NCI-H460 (cell line): ENCODE data around the gene ABHD17C. TPM values are rescaled to one million over a fixed set of nuclear protein-coding genes. Genes with fewer than 3 reads are reported as not detected.

Experiments
- DNase-seq: peaks from one replicate; pipeline ENCODE4 v3.0.0-alpha.2; 2016; ENCODE audit warnings: low read depth; ENCODE audit errors: extremely low read depth
- total RNA-seq: library from RNA; depleted of rRNA; stranded (reverse); fragments of >200 nt; shearing (Covaris generic); gene quantifications from 2 replicates; pipeline ENCODE4 v1.2.3, GENCODE V29; 2014

Gene ABHD17C
- total RNA-seq, 1 experiment from 2014 or later = 6.7 TPM

DNA sequence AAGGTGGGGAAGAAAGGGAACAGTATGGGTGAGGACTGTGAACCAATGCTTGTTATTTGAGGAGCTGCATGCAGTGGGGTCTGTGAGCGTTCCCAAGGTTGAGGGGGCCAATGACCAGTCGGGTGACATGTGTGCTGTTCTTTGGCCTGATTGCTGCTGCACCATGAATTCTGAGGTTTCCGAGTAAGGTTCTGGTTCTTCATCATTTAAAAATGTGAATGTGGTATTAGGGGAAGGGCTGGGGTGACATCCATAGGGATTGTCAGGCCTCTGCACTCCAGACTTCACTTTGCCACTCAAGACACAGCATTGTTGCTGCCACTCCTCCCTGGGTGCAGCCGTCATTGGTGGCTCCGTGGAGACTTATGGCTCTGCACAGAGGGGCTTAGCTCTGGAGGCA is 32.5 kb downstream of the ABHD17C start:
- DNase-seq = no peak

DNA sequence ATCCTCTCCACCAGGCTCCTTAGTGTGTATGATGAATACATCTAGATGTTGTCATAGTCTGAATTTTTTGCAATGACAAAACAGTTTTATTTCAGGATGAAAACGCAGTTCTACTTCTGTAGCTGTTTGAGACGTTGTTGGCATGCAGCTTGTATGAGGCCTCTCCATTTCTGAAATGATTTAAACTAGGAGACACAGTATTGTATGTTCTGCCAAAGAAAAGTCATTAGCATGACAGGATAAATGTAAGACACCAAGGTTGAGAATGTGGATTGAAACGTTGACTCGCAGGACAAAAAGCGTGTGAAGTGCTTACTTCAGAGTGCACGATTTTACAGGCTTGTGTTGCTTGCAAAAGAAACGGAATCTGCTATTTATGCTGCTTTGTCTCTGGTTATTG is 35.3 kb downstream of the ABHD17C start:
- DNase-seq = no peak

DNA sequence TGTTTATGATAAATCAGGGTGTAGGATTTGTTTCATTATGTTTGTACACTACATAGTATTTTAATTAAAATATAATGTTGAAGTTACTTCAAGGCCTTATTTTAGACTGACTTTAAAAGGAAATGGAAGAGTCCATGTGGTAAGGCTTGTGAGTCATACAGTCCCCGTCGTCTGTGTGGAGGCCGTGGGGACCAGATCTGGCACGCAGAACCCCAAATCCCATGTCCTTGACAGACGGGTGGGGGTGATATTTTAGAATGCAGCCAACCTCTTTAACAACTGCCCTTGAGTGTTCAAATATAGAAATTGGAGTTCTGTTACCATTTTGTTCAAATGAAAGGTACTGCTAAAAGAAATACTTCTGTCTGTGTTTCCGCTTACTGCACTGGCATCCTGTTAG is 35.8 kb downstream of the ABHD17C start:
- no peak for DNase-seq

DNA sequence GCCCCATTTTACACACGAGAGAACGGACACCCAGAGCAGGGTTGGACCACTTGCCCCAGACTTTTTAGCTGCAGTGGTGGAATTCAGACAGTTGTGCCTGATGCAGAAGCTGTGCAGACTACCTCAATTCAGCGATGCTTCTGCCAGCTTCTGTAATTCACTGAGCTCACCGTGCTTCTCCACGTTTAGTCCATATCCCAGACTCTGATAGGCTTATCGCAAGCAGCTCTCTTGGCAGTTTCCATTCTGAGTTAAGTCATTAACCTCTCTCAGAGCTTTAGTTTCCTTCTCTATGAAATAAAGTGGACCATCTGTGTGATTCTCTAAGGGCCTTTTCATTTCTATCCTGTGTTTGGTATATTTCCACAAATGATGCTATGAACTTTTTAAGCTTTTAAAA is 37.1 kb downstream of the ABHD17C start:
- DNase-seq = no peak

DNA sequence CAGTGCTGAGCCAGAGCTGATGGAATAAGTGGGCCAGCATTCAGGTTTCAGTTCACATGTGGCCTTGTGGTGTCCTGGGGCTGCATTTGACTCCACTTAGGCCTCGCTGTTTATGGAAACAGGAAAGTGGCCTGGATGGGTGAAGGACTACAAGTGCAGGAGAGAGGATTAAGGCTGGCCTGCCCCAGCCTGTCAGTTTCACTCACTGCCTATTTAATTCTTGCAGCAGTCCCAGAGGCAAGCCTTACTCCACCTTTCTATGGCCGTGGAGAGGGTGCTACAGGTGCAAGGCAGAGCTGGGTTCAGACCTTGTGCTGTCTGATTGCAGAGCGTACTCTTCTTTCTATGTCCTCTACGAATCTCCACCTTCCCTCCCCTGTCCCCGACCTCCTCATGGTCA is 37.7 kb downstream of the ABHD17C start:
- no peak for DNase-seq

DNA sequence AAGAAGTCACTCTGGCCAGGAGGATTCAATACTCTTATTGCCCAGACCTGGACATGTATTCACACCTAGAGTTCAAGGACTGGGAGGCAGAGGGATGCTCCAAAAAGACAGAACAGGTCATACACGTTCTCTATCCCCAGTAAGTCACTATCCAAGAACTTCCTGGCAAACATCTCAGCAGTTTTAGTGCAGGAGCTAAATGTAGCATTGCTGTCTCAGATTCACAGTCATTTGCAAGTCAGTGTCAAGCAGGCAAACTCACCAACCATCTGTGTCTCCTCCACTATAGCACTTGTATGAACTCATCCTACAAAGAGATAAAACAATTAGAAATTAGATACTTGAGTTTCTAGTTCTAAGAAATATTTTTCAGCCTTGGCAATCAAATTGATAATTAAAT is 38.4 kb downstream of the ABHD17C start:
- no peak for DNase-seq

DNA sequence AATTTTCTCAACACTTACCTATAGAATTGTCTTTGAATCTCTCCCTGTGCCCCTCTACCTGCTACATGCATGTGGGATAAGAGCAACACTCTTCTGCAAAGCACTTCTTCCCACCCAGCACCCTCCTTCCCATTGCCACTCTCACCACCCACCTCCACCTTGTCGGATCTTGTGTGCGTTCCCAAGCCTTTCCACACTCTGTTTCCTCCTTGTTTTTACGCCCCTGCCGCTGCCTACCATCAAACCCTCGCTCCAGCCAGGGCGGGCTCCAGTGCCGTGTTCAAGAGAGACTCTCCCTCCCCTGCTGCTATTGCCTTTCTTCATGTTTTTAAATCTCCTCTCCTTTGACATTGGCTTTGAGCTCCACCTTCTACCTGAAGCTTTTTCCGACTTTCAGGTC is 40.2 kb downstream of the ABHD17C start:
- no peak for DNase-seq

DNA sequence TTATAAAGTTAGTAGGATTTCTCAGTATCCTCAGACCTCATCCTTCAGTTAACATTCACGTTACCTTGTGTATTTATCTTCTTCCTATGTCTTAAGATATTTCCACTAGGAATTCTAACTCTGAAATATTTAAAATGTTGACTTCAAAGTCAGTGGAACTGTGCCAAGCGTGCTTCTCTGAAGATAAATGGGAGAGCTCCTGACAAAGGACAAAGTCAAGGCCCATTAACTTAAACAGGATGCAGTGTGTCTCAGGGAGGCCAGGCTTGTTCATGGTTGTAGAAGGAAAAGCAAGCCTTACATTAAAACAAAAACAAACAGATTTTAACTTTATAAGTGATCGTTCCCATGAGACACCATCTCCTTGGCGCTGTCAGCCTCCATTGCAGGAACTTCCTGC is 41.5 kb downstream of the ABHD17C start:
- no peak for DNase-seq

DNA sequence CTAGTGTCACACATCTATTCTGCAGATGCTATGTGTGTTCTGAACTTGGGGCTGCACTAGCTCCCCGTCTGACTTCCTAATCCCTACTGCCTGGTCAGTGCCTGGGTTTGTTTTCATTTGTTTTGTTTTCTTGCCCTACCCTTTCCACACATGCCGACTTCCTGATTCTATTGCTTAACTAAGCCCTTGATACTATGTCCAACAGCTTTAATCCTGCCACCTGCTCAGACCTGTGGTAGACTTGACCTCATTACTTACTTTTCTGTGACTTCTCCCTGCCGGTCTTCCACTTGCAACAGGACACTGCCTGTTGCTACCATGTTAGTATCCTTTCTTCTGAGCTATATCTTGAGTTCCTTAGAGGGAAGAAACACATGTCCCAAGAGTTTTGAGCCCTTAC is 44.8 kb downstream of the ABHD17C start:
- no peak for DNase-seq

DNA sequence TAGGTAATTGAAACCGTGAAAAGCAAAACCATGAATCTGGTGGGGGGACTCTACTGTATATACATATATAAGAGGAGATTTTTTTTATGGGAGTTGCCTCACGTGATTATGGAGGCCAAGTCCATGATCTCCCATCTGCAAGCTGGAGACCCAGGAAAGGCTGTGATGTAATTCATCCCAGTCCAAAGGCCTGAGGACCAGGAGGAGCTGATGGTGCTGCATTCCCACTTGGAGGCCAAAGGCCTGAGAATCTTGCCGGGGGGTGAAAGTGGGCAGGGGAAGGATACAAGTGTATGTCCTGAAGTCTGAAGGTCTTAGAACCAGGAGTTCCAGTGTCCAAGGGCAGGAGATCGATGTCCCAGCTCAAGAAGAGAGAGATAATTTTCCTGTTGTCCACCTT is 47.0 kb downstream of the ABHD17C start:
- DNase-seq = no peak

DNA sequence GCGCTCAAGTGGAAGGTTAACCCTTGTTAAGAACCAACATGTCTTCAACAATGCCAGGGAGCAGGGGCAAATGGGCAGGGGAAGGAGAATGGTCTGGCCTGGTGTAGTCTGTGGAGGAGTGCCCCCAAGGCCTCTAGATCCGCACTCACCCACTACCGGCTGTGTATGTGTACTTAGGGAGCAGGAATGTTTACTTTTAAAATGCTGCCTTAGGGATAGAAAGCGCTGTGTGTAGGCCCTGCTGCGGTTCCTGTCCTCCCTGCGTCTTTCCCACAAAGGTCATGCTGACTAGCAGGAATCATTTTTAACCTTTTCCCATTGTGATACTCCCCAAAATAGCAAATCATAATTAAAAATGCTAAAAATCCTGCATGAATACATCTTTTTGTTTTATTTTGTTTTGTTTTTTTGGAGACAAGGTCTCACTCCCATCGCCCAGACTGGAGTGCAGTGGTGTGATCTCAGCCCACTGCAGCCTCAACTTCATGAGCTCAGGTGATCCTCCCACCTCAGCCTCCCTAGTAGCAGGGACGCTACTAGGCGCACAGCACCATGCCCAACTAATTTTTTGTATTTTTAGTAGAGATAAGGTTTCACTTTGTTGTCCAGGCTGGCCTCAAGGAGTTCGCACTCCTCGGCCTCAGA is 48.2 kb downstream of the ABHD17C start:
- DNase-seq = no peak

DNA sequence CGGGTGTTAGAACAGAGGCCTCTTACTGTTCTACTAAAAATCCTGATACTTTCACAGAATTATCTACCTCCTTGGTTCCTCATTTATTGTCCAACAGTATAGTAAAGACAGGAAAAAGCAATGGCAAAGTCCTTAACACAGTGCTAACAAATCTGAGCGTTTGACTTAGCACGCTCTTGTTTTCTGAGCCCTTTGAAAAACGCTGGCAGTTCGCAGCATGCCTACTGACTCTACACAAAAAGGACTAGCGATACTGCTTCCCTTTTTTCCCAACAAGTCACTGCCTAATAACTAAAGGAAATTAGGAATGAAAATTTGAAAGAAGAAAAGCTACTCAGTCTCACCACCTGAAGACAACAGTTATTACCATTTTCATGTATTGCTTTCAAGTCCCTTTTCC is 49.3 kb downstream of the ABHD17C start:
- no peak for DNase-seq

DNA sequence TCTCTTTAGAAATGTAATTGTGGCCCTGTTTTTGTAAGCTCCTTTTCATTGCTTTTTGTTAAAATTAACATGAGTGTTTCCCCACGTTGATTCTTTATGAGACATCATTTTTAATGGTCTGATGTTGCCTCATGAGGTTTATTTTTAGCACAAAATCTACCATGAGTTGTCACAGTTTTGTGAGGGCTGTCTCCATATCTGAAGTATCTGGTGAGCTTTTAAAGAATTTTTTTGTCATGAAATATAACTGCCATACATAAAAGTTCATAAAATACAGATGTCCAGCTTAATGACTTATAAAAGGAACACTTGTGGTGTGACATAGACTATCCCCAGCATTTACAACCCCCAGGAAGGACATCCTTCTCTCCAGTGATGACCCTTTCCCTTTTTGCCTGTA is 49.7 kb downstream of the ABHD17C start:
- DNase-seq = no peak

DNA sequence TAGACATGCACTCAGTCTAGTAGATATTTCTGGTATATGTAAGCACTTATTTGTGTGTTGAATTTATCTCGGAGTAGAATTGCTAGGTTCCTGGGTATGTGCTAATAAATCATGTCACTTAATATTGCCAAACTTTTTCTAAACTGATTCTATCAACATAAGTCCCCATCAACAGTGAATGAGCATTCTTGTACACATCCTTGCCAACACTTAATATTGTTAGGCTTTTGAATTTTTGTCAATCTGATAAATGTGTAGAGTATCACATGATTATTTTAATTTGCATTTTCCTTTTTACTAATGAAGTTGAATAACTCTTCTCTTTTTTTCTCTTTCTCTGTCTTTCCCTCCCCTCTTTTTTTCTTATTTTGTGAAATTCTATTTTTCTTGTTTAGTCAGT is 50.8 kb downstream of the ABHD17C start:
- DNase-seq = no peak

DNA sequence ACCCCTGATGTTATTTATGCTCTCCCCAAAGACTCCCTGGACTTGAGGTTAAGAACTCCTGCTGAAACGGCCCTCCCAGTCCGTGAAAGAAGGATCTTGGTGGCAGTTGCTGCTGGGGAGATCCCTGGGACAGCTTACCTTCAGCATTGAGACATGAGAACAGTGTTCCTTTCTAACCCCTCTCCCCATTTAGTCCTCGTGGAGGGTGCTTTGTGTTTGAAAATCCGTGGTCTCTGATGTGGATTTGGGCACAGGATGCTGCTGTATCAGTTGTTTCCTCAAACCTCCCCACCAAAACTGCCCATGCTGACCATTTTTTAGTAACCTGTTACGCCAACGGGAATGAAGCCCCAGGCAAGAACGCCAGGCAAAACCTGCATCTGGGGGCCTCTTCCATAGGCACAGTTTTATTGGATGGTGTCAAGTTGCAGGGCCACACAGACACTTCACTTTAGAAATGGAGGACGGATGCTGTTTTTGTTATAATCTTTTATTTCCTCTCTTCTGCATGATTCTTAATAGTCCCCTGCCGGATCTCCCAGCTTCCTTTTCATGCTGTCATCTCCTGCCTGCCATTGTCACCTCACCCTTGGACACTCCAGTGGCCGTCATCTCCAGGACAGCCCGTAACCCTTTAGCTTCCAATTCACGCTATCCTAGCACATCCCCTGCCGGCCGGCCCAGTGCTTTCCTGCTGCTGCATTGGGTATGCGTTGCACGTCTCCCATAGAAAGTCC is 52.4 kb downstream of the ABHD17C start:
- DNase-seq = no peak

DNA sequence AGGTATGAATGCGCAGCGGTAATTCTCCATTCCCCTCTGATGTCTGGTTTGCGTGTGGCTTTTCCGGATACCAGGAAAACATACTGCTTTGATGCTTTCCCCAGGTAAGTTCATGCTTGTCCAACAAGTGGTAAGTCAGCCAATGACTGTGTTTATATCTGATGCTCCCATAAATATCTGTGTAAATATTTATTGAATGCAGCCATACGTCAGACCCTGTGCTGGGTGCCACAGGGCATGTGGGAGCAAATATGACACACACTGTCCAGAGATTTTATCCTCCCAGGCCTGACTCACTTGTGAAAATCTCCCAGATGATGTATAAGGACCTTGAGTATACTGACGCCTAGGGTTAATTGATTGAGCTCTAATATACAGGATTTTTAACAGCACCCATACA is 54.5 kb downstream of the ABHD17C start:
- peak; percentile 30 for DNase-seq

DNA sequence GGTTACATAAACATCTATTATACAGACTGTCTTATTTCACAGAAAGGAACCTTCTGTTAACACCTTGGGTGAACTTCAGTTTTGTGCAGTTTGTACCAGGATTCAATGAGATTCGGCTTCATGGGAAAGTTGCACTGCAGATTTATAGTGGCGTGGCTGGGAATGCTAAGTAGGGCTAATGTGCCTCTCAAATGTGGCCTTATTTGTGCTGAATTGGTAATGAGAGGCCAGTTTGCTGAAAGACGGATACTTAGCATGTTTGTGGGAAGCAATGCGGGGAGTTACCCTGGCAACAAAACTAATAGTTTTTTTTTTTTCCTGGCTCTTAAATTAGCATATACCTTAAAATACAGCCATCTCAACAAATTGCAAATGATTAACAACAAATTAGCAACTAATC is 55.5 kb downstream of the ABHD17C start:
- no peak for DNase-seq

DNA sequence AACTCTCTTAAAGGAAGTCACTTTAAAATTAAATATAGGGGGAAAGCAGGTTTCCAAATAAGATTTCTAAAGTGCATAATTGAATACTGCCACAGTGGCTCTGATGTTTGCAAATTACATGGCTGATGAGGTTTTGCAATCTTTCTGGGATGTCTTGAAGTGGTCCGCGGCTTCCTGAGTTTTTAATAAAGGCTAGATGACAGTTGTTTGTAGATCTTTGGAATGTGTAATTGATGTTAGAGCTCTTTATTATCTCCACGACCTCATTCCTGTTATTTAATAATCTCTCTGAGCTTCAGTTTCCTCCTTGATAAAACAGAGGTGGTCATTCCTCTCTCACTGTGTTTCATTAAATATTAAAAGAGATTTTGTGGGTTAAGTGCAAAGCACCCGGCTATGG is 57.1 kb downstream of the ABHD17C start:
- DNase-seq = no peak

DNA sequence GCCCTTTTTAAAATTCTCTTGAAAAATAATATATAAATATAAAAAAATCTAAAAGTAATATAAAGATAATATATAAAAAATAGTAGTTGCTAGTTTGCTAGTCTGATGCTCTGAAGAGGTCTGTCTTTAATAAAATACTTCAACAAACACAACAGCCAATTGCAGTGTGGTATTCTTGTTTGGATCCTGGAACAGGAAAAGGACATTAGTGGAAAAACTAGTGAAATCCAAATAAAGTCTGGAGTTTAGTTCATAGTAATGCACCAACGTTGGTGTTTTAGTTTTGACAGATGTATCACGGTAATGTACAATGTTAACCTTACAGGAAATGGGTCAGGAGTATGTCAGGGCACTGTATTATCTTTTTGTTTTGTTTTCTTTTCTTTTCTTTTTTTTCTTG is 58.1 kb downstream of the ABHD17C start:
- DNase-seq = no peak

DNA sequence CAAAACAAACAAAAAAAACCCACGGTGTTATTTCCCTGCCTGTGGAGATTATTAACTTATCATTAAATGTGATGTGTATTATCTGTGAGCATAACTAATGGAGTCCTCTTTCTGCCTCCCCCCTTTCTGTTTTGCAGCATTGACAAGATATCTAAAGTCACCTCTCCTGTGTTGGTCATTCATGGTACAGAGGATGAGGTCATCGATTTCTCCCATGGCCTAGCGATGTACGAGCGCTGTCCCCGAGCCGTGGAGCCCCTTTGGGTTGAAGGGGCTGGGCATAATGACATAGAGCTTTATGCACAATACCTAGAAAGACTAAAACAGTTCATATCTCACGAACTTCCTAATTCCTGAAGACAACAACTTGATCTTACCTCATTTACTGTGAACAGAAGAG is 58.9 kb downstream of the ABHD17C start:
- DNase-seq = no peak

DNA sequence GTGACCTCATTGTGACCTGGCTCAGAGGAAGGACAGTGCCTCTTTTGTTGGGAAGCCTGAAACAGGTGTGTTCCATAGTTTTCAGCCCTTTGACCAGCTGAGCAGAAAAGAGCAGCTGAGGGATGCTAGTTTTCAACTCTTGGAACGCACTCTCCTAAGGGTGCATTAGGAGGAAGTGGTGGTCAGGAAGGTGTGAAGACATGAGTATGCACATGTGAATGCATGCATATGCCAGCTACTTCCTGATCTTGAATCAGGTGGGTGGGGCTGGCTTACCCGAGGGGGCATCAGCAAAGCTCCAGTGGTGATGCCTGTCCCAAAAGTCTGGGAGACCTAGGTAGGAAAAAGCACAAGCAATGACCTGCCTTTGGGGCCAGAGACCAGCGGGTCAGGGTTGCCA is 60.8 kb downstream of the ABHD17C start:
- no peak for DNase-seq

DNA sequence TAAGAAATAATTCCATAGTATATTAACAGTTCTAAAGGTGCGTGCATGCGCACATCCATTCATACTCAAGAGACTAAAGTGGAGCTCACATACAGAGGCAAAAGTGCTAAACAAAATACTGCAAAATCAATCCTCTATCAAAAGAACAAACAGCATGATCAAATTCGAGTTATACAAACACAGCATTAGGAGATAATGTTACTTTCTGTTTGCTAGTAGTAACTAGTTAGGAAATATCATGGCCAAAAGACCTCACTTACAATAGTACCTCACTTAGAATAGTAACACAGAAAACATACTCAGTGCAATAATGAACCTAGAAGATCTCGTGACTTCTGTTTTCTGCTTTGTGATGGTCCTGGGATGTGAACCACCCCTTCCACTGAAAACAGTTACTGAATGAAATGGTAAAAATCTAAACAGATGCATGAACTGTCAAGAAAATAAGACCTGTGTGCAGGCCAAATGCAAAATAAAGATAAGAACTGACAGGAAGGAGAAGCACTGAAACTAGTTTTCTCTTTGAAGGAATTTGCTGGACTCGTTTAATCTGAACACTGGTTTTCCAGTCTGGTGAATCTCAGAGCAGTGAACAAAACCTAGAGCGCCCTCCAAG is 63.1 kb downstream of the ABHD17C start:
- no peak for DNase-seq
